Hepatocyte (in vitro differentiated cells): Measurements from ENCODE around the gene TTC28.

Experiments used
- EZH2 ChIP-seq: fragments of 200-600 bp; sonication (generic); IDR thresholded peaks from 2 replicates; pipeline ENCODE4 v1.6.1; 2016; ENCODE audit warnings: antibody characterized with exemption, mild to moderate bottlenecking, borderline replicate concordance
- EZH2phosphoT487 ChIP-seq: fragments of 200-600 bp; sonication (generic); IDR thresholded peaks from one replicate; pipeline ENCODE4 v1.6.1; 2018; ENCODE audit warnings: antibody characterized with exemption, mild to moderate bottlenecking, low read depth, moderate library complexity; ENCODE audit not compliant: unreplicated experiment, severe bottlenecking
- TF ChIP-seq, protein P1 (sequence below): fragments of 200-600 bp; sonication (generic); IDR thresholded peaks from 2 replicates; pipeline ENCODE4 v1.5.1; 2016; ENCODE audit warnings: antibody characterized with exemption, mild to moderate bottlenecking; ENCODE audit not compliant: poor library complexity

DNA sequence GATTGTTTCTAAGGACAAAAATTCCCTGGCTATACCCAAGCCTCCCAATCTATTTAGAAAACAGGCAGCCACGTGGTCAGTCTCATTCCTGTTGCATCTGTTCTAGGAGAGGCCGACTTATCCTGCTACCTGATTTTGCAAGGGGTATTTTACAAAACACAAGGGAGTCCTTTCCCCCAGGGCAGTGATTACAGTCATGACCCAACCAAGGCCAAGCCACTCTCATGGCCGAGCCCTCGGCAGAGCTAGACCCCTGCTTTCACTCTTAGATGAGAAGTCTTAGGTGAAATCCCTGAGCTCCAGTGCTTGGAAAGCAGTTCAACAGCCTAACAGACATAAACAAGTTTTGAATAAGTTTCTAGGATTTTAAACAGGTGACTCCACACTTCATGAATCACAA is 671.6 kb downstream of the TTC28 start:
- TF ChIP-seq, protein P1, sequence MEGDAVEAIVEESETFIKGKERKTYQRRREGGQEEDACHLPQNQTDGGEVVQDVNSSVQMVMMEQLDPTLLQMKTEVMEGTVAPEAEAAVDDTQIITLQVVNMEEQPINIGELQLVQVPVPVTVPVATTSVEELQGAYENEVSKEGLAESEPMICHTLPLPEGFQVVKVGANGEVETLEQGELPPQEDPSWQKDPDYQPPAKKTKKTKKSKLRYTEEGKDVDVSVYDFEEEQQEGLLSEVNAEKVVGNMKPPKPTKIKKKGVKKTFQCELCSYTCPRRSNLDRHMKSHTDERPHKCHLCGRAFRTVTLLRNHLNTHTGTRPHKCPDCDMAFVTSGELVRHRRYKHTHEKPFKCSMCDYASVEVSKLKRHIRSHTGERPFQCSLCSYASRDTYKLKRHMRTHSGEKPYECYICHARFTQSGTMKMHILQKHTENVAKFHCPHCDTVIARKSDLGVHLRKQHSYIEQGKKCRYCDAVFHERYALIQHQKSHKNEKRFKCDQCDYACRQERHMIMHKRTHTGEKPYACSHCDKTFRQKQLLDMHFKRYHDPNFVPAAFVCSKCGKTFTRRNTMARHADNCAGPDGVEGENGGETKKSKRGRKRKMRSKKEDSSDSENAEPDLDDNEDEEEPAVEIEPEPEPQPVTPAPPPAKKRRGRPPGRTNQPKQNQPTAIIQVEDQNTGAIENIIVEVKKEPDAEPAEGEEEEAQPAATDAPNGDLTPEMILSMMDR: no peak
- no peak for TF ChIP-seq EZH2
- TF ChIP-seq EZH2phosphoT487: no peak
